Hypothalamus (tissue), 51 donors: ENCODE measurements around the gene ZNG1B.
"Not testable (repeated sequence)": the region's sequence is repeated elsewhere in the genome, so short reads cannot be mapped to it uniquely, and the experiment has no call there.

Experiments used
- DNase-seq, 51 donors: peaks; one replicate each; lab custom pipeline; 2025; lab: John Stamatoyannopoulos, UW

The ZNG1B gene

DNA sequence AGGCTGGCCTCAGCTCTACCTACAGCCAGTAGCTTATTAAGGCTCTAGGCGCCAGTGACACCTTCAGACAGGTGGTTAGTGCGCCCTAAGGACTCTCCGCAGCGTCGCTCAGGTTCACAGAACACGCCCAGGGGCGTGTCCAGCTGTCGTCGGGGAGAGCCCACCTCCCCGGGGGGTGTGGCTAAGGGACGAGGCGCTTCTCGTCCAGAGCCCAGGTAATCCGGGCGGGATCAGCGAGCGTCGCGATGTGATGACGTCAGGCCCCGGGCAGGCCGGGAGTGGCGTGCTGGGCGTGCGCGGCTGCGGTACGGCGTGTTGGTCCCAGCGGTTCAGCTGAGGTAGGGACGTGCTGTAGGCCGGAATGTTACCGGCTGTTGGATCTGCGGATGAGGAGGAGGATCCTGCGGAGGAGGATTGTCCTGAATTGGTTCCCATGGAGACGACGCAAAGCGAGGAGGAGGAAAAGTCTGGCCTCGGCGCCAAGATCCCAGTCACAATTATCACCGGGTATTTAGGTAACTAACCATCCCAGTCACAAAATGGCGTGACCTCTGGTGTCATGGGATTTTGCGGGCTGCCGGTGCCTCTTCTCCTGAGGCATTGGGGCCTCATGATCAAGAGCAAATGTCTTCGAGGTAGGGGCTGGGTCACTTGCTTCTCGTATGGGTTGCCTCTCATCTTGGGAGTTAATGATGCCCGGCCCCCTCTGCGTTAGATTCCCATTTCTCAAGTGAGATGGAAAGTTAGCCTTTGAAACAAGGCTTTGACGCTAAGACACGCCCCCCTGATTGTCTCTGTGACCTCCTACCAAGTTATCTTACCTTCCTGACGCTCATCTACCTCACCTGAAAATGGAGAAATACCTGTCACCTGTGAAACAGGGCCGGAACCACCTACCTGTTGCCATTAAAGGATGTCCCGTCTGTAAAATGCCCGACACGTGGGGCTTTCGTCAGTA lies at the start of gene ZNG1B:
Gene ZNG1B, plus strand, starts transcription at position 184 of the 958 bp plus-strand sequence. Its CDS starts 178 bp downstream, at position 362.
- not testable (repeated sequence) for DNase-seq

DNA sequence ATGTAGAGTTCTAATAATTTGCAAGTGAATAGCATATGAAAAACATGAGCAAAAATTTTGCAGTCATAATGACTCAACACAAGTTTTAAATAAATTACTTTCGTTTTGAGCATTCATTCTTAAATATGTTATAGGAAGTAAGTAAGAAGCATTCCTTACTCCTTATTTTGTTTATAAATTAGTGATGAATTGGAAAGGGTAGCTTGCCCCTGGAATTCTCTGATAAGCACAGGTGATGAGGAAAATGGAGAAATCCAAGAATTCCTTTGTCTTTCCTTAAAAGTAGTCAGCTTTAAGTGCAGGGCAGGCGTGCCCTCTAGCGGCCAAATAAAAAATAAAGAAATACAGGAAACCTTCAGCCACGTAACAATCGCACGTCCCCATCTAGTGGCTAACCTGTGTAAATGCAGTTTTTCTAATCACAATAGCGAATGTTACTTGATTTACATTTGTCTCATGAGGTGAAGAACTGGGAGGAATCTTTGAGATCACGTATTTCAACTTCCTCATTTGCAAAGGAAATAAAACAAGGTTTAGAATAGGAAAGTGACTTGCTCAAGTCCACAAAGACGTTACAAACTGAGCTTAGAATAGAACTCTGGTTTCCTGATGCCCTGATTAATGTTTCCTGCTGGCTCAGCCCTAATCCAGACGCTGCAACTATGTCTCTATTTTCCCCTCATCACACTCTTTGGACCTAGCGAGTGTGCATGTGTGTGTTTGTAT lies 47.2 kb upstream of the ZNG1B start:
- no peak for DNase-seq

DNA sequence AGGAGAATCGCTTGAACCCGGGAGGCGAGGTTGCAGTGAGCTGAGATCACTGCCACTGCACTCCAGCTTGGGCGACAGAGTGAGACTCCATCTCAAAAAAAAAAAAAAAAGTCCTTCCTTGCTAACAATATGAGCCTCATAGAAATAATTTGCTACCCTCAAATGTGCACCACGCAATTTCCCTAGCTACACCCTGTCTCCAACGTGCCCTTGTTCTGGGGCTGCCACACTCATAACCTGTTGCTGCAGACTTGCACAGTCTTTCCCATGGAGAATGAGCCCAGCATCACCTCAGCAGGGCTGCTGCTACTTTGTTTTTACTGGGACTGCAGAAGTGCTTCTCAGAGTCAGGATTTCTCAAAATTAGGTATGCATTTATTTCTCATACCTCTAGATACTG lies 46.4 kb upstream of the ZNG1B start:
- DNase-seq = no peak

DNA sequence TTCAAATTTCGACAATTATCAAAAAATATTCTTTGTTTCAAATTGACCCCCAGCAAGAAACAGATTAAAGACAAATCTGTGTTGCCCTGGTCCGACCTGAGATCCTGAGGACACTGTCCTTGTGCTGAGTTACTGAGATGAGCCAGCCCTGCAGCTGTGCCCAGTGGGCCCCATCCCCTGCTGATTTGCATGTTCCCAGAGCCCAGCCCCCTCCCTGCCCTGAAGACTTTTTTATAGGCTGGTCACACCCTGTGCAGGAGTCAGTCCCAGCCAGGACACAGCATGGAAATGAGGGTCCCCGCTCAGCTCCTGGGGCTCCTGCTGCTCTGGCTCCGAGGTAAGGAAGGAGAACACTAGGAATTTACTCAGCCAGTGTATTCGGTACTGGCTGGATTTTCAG lies 31.4 kb upstream of the ZNG1B start:
- DNase-seq = no peak

DNA sequence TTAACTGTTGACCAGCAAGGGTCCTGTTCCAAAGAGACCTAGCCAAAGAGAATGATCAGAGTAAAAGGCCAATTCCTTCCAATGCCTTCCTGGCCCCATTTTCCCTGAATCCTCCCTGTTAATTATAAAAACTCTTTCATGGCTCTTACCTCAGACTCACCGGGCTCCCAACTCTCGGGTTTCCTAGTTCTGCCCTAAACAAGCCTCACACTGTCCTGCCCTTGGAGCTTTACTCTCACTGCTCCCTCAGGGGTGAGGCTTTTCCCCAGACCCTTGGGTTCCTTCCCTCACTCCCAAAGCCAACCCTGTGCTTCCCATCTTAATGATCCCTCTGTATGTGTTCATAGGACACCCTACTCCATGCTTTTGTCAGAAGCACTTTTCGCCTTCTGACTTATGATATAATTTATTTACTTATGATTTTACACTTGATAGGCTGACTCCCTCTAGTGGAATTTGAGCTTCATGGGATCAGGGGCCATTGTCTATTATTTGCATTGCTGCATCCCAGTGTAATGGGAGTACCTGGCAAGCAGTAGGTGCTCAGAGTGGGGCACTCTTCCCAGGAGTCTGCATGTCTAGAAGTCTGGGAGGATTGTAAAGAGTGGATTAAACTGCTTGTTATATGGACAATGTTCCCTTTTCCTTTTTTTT lies 29.9 kb upstream of the ZNG1B start:
- DNase-seq = no peak

DNA sequence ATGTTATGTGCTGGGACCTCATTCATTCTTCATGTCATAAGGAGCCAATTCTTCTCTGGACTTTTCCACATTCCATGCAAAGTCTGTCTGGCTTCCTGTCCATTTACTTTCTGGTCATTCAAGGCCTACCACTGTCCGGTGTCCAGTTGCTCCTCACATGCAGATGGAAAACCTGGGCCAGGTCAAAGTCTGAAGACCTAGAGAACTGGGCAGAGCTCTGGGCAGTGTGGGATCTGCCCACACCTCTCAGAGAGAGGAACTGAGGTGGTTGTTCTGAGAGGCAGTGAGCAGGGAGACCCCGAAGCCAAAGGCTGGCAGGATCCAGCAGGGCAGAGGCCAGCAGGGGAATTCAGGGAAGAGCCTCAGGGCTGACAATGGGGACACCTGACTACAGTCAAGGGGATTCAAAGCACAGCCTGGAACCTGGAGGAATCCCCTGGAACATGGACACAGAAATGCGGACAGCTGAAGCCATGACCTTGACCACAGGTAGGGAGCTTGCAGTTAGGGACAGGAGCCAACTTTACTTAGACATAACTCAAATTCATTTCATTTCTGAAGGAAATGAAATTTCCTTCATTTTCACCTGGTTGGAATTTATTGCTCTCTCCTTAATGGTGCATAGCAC lies 25.7 kb upstream of the ZNG1B start:
- DNase-seq = not testable (repeated sequence)

DNA sequence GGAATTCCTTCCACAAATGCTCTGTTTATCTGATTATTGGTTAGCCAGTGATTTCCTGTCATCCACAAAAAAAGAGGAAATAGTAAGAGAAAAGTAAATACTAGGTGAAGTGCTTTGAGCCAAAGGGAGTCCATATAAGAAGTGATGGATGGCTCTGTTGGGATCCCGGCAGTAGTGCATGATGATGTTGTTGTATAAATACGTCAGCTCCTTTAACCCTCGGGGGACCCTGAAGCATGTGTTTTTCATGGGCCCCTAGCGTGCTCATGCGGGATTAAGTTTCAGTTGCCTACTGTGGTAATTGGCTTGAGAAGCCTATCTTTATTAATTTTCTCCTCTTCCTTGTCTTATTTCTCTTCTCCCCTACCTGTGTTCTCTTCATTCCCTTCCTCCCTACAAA lies 24.7 kb upstream of the ZNG1B start:
- not testable (repeated sequence) for DNase-seq

DNA sequence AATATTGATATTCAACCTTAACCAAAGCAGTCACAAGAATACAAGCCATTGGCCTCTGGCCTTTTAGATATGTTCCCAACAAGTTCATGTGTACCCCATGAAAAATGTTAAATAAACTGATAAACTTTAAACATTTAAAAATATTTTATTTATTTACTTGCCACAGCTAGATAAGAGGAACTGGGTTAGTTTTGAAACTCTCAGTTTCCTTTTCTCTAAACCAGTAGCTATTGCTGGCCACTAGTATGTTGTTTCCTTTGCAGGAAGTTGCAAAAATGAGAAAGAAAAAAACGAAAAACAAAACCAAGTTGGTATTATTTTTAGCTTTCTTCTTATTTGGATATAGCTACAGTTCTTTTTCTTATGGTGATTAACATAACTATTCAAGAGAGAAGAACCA lies 5.7 kb upstream of the ZNG1B start:
- DNase-seq = not testable (repeated sequence)

DNA sequence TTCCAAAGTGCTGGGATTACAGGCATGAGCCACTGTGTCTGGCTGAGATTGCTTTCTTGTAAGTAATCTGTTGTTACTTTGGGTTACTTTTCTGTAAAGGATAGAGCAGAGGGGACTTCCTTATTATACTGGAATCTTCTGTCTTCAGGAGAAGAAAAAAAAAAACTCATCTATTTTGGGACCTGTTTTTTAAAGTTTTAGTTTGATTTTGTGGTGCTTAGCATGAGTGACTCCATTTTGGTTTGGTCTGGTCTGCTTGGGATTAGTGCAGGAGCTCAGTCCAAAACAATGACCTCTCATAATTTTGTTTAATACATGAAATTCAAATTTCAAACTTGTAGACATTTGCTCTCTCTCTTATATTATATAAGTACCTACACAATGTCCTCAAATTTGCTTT lies 4.0 kb upstream of the ZNG1B start:
- DNase-seq = not testable (repeated sequence)

DNA sequence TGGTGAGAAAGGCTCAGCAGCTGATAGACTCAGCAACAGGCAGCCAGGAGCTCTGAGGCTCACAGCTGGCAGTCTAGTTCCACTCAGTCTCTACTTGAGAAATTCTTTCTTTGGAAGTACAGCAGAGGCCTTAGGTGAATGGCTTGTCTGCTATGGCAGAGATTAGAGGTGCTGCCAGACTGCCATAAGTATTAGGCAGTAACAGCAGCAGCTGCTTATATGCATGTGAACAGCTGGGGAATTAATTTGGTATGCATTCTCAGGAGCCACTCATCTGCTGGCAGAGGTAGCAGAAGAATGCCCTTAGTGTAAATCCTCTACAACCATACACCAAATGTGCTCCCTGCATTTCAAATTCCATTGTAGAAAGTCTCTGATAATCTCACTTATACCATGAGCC lies 28.3 kb downstream of the ZNG1B start:
- not testable (repeated sequence) for DNase-seq

DNA sequence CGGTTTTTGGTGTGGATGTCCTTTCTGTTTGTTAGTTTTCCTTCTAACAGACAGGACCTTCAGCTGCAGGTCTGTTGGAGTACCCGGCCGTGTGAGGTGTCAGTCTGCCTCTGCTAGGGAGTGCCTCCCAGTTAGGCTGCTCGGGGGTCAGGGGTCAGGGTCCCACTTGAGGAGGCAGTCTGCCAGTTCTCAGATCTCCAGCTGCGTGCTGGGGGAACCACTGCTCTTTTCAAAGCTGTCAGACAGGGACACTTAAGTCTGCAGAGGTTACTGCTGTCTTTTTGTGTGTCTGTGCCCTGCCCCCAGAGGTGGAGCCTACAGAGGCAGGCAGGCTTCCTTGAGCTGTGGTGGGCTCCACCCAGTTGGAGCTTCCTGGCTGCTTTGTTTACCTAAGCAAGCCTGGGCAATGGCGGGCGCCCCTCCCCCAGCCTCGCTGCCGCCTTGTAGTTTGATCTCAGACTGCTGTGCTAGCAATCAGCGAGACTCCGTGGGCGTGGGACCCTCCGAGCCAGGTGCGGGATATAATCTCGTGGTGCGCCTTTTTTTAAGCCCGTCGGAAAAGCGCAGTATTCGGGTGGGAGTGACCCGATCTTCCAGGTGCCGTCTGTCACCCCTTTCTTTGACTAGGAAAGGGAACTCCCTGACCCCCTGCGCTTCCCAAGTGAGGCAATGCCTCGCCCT lies 39.3 kb downstream of the ZNG1B start:
- DNase-seq = not testable (repeated sequence)

DNA sequence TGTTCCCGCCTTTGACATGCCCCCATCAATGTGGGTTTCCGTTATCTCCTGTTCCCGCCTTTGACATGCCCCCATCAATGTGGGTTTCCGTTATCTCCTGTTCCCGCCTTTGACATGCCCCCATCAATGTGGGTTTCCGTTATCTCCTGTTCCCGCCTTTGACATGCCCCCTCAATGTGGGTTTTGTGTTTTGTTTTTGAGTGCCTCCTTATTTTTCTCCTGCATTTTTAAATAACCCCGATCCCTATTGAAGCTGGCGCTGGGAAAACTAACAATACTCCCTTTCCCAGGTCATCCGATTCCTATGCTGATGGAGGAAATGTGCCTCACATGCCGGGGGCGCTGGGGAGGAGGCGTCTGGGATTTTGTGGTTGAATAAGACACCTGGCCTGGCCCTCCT lies 59.0 kb downstream of the ZNG1B start:
- not testable (repeated sequence) for DNase-seq

DNA sequence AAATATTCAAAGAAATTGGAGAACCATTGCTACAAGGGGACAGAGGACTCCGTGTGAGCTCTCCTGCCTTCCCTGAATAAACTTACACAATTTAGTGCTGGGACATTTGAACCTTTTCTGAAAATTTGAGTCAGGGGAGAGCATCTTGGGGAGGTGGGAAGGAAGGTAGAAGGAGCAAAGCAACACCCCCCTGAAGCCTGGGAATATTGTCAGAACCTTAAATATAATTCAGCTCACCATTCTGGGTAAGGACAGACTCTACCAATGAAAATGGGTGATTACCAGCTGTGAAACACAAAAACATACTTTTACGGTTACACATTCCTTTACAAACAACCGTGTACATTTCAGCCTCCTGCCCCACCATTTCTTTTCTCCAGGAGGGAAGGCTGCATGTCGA lies 60.9 kb downstream of the ZNG1B start, which contains the start of gene FOXD4L1:
Gene FOXD4L1, plus strand, starts transcription at position 301 of the 400 bp plus-strand sequence. CDS start 592 bp downstream, outside the sequence.
- not testable (repeated sequence) for DNase-seq

DNA sequence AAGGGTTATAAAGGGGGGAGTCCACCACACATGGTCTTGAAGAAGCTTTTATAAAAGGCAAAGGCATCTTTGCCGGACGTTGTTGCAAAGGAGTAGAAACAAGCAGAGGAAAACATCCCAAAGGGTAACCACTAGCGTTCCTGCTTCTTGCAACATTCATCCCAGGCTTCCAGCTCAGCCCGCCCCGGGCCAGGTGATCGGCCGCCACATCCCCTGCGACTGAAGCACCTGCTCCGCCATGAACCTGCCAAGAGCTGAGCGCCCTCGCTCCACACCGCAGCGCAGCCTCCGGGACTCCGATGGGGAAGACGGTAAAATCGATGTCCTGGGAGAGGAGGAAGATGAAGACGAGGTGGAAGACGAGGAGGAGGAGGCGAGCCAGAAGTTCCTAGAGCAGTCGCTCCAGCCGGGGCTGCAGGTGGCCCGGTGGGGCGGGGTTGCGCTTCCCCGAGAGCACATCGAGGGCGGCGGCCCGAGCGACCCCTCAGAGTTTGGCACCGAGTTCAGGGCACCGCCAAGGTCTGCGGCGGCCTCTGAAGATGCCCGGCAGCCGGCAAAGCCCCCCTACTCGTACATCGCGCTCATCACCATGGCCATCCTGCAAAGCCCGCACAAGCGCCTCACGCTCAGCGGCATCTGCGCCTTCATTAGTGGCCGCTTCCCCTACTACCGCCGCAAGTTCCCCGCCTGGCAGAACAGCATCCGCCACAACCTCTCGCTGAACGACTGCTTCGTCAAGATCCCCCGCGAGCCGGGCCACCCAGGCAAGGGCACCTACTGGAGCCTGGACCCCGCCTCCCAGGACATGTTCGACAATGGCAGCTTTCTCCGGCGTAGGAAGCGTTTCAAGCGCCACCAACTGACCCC lies 61.8 kb downstream of the ZNG1B start:
- not testable (repeated sequence) for DNase-seq

DNA sequence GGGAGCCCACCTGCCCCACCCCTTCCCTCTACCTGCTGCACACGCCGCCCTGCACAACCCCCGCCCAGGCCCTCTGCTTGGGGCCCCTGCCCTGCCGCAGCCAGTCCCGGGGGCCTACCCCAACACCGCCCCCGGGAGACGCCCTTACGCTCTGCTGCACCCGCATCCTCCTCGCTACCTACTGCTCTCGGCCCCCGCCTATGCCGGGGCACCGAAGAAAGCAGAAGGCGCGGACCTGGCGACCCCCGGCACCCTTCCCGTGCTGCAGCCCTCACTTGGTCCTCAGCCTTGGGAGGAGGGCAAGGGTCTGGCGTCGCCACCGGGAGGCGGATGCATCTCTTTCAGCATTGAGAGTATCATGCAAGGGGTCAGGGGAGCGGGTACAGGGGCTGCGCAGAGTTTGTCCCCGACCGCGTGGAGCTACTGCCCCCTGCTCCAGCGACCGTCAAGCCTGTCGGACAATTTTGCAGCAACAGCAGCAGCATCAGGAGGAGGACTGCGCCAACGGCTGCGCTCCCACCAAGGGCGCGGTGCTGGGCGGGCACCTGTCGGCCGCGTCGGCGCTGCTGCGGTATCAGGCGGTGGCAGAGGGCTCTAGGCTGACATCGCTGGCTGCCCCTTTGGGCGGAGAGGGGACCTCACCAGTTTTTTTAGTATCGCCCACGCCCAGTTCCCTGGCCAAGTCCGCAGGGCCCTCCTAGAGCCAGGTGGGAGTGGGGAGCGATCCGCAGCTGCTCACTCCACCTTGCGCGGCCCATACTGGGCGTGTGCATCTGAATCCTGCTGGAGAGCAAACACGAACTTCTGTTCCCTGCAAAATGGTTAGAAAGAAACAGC lies 62.6 kb downstream of the ZNG1B start:
- not testable (repeated sequence) for DNase-seq

DNA sequence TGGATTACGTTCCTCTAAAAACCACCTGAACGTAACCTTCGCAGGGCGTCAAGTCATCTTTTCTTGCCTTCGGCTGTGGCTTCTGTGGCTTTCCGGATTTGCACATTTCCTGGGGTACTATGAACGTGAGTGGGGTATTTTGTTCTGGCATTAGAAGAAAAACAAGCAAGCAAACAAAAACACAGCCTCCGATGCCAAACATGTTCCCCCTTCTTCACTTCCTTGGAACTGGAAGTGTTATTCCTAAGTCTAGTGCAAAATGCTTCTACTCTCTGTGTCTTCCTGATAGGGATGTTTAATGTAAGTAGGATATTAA lies 63.2 kb downstream of the ZNG1B start:
- DNase-seq = not testable (repeated sequence)

DNA sequence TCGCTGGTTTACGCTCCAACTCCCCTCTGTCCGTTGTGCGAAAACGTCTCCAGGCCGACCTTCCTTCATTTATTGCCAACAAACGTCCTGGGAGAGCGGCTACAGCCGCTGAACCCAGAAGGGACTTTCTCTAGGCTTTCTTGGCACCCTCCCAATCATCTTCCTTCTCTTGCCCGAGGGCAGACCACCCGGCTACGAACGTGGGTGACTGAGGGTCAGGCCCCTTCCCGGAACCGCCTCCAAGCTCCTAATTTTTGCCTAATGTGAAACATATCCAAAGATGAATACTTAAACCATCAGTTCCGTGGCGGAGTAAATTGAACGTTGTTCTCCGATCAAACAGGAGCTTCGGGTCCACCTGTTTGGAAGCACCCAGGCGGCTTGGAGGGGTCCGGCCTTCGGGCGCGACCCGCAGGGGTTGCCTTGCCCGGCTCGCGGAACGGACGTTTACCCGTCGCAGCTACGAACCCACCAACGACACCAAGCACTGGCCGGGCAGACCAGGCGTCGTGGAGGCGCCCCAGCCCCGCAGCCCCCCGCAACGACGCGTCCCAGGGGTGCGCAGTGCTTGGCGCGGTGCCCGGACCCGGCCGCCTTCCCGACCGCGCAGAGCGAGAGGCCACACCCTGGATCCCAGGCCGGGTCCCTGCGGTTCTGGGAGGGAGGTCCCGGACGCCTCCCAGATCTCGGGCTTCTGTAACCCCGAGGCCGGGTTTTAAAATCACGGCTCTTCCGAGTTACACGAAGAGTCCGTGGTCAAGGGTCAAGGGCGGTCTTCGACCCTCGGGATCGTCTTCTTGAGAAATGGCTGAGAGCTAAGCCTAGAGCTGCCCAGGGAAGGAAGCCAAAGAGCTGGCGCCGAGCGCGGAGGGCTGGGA lies 65.0 kb downstream of the ZNG1B start:
- DNase-seq = not testable (repeated sequence)
